HepG2 (cell line): ENCODE measurements around the gene AARS2. TPM values are rescaled to one million over a fixed set of nuclear protein-coding genes. Genes with fewer than 3 reads are reported as not detected.

Experiments used
- BHLHE40 ChIP-seq: IDR thresholded peaks from 2 replicates; pipeline ENCODE4 v1.6.1; 2011; ENCODE audit warnings: low read length, improper control_type of control experiment
- DRAP1 ChIP-seq: IDR thresholded peaks from 2 replicates; pipeline ENCODE4 v1.6.1; 2016; ENCODE audit warnings: missing genetic modification reagents, missing compliant biosample characterization
- FIP1L1 ChIP-seq: fragments of 200-400 bp; formaldehyde crosslinking; IDR thresholded peaks from 2 replicates; pipeline ENCODE4 v1.6.1; 2018; ENCODE audit warnings: low read depth, mild to moderate bottlenecking, low read length, moderate library complexity, borderline replicate concordance; ENCODE audit not compliant: insufficient read depth
- GATA4 ChIP-seq: sonication (generic); IDR thresholded peaks from 2 replicates; pipeline ENCODE4 v1.6.1; 2016; ENCODE audit warnings: antibody characterized with exemption, low read depth, borderline replicate concordance
- GATAD1 ChIP-seq: IDR thresholded peaks from 2 replicates; pipeline ENCODE4 v1.6.1; 2016; ENCODE audit warnings: missing genetic modification reagents, missing compliant biosample characterization
- HDAC6 ChIP-seq: fragments of 200-600 bp; sonication (generic); IDR thresholded peaks from 2 replicates; pipeline ENCODE4 v1.7.0; 2017; ENCODE audit warnings: mild to moderate bottlenecking, antibody characterized with exemption, low read length, low read depth
- HNF1B ChIP-seq: sonication (generic); formaldehyde crosslinking; IDR thresholded peaks from 2 replicates; pipeline ENCODE4 v1.5.1; 2020; ENCODE audit warnings: mild to moderate bottlenecking, moderate library complexity, missing genetic modification reagents
- JDP2 ChIP-seq: sonication (generic); formaldehyde crosslinking; IDR thresholded peaks from 2 replicates; pipeline ENCODE4 v1.8.1; 2022; ENCODE audit warnings: missing genetic modification reagents, borderline replicate concordance
- LCORL ChIP-seq, 2 experiments: fragments of 450-650 bp in 1 of 2; sonication (generic) in 1 of 2; formaldehyde crosslinking in 1 of 2; IDR thresholded peaks; 2 replicates each; pipeline versions ENCODE4 v1.5.0 to v1.6.1; 2017 to 2020; ENCODE audit warnings: antibody characterized with exemption in 1 of 2, missing genetic modification reagents in 1 of 2
- MAF1 ChIP-seq: sonication (generic); formaldehyde crosslinking; IDR thresholded peaks from 2 replicates; pipeline ENCODE4 v1.5.0; 2020; ENCODE audit warnings: missing genetic modification reagents, borderline replicate concordance
- MTERF4 ChIP-seq: sonication (generic); formaldehyde crosslinking; IDR thresholded peaks from 2 replicates; pipeline ENCODE4 v1.8.0; 2023; ENCODE audit warnings: mild to moderate bottlenecking, missing genetic modification reagents
- NCOA2 ChIP-seq: sonication (generic); formaldehyde crosslinking; IDR thresholded peaks from 2 replicates; pipeline ENCODE4 v1.8.0; 2022; ENCODE audit warnings: inconsistent platforms
- NR2F6 ChIP-seq, 2 experiments: IDR thresholded peaks; 2 replicates each; pipeline ENCODE4 v1.6.1; 2016; ENCODE audit warnings: antibody characterized with exemption in 1 of 2, mild to moderate bottlenecking in 1 of 2
- PAF1 ChIP-seq: IDR thresholded peaks from 2 replicates; pipeline ENCODE4 v1.6.1; 2016; ENCODE audit warnings: missing genetic modification reagents, missing compliant biosample characterization
- PHF21A ChIP-seq: sonication (generic); formaldehyde crosslinking; IDR thresholded peaks from 2 replicates; pipeline ENCODE4 v1.5.0; 2020; ENCODE audit warnings: mild to moderate bottlenecking, missing genetic modification reagents
- PHF8 ChIP-seq: sonication (generic); formaldehyde crosslinking; IDR thresholded peaks from 2 replicates; pipeline ENCODE4 v1.5.0; 2020; ENCODE audit warnings: missing genetic modification reagents
- RARA ChIP-seq: IDR thresholded peaks from 2 replicates; pipeline ENCODE4 v1.6.1; 2016; ENCODE audit warnings: missing genetic modification reagents, missing compliant biosample characterization
- SIN3A ChIP-seq: IDR thresholded peaks from 2 replicates; pipeline ENCODE4 v1.6.1; 2011; ENCODE audit warnings: low read depth, mild to moderate bottlenecking, control low read depth, low read length, borderline replicate concordance
- SIX4 ChIP-seq: sonication (generic); formaldehyde crosslinking; IDR thresholded peaks from 2 replicates; pipeline ENCODE4 v1.4.0; 2020; ENCODE audit warnings: missing genetic modification reagents
- SKI ChIP-seq: fragments of 450-650 bp; IDR thresholded peaks from one replicate; pipeline ENCODE4 v1.6.1; 2018; ENCODE audit warnings: mild to moderate bottlenecking; ENCODE audit not compliant: partially characterized antibody
- SMC3 ChIP-seq: IDR thresholded peaks from 2 replicates; pipeline ENCODE4 v1.6.1; 2011; ENCODE audit warnings: low read length, improper control_type of control experiment
- TBP ChIP-seq: sonication (generic); formaldehyde crosslinking; IDR thresholded peaks from 2 replicates; pipeline ENCODE4 v1.5.0; 2020; ENCODE audit warnings: missing genetic modification reagents
- THAP8 ChIP-seq: sonication (generic); formaldehyde crosslinking; IDR thresholded peaks from 2 replicates; pipeline ENCODE4 v1.5.1; 2020; ENCODE audit warnings: missing genetic modification reagents, mild to moderate bottlenecking, borderline replicate concordance
- XRCC5 ChIP-seq: fragments of 200-400 bp; formaldehyde crosslinking; optimal IDR thresholded peaks from 2 replicates; pipeline ENCODE3; 2017; ENCODE audit warnings: mild to moderate bottlenecking, low read length
- YEATS2 ChIP-seq: sonication (generic); formaldehyde crosslinking; IDR thresholded peaks from 2 replicates; pipeline ENCODE4 v1.4.0; 2020; ENCODE audit warnings: missing genetic modification reagents, borderline replicate concordance
- ZC3H13 ChIP-seq: sonication (generic); formaldehyde crosslinking; IDR thresholded peaks from 2 replicates; pipeline ENCODE4 v1.8.1; 2023; ENCODE audit warnings: mild to moderate bottlenecking, missing genetic modification reagents, moderate library complexity
- ZKSCAN5 ChIP-seq: sonication (generic); formaldehyde crosslinking; IDR thresholded peaks from 2 replicates; pipeline ENCODE4 v1.5.1; 2020; ENCODE audit warnings: mild to moderate bottlenecking, missing genetic modification reagents
- ZNF282 ChIP-seq: fragments of 450-650 bp; IDR thresholded peaks from 2 replicates; pipeline ENCODE4 v1.6.1; 2018; ENCODE audit not compliant: partially characterized antibody
- ZNF296 ChIP-seq: sonication (generic); formaldehyde crosslinking; conservative IDR thresholded peaks from 2 replicates; pipeline ENCODE4 v1.5.0; 2020; ENCODE audit warnings: mild to moderate bottlenecking, missing genetic modification reagents
- polyA plus RNA-seq, 8 experiments: library from polyadenylated mRNA; depleted of rRNA in 3 of 8; stranded (reverse) in 7 of 8; unstranded in 1 of 8; fragments of >200 nt; fragmentation: Illumina TruSeq in 4 of 8; extraction: Trizol in 4 of 8; gene quantifications; 2 replicates each; pipeline versions ENCODE4 v1.2.1 to v1.2.3, GENCODE V29; 2011 to 2016; ENCODE audit warnings: low read depth in 4 of 8, missing spikeins in 1 of 8, mixed read lengths in 1 of 8; ENCODE audit not compliant: insufficient read depth in 1 of 8
- total RNA-seq, 5 experiments: library from RNA; depleted of rRNA; stranded (reverse); fragments of >200 nt; fragmentation: Illumina TruSeq; extraction: Trizol; gene quantifications; 2 replicates each; pipeline ENCODE4 v1.2.3, GENCODE V29; 2016; ENCODE audit warnings: low read depth in 1 of 5

AARS2 gene
- total and polyA plus RNA-seq, 2 of the 13 experiments (the other 11 are each of a cell fraction or from before 2014, with no cell fraction given): 7.5 to 24.1 TPM

DNA sequence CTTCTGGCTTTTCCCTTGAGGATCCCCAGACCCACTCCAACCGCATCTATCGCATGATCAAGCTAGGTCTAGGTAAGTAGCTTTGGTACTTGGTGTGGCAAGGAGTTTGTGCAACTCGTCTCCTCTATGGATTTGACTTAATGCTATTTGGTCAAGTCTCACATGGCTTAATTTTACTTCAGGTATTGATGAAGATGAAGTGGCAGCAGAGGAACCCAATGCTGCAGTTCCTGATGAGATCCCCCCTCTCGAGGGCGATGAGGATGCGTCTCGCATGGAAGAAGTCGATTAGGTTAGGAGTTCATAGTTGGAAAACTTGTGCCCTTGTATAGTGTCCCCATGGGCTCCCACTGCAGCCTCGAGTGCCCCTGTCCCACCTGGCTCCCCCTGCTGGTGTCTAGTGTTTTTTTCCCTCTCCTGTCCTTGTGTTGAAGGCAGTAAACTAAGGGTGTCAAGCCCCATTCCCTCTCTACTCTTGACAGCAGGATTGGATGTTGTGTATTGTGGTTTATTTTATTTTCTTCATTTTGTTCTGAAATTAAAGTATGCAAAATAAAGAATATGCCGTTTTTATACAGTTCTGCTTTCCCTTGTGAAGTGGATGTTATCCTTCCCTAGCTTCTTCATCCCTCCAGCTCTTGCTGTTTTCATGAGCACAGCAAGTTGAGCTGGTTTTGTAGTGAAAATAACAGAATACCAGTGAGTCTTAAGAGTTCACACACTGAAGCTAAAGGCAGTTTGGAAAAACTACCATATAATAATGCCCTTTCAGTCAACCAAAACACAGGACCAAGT, 59.6 kb downstream of the AARS2 start (continued):
- TF ChIP-seq ZNF296 (CRISPR knock-in tag) (no peak), FIP1L1 (no peak), NCOA2 (CRISPR knock-in tag) (no peak), TBP (CRISPR knock-in tag) (no peak), MTERF4 (CRISPR knock-in tag) (no peak), GATA4 (no peak), XRCC5 (no peak), LCORL (IDR thresholded peaks at IDR 0.05) (no peak), LCORL (CRISPR knock-in tag; IDR thresholded peaks at IDR 0.05) (no peak), ZC3H13 (CRISPR knock-in tag) (no peak), JDP2 (CRISPR knock-in tag) (no peak), PHF21A (CRISPR knock-in tag) (no peak), SKI (no peak), THAP8 (CRISPR knock-in tag) (no peak), YEATS2 (CRISPR knock-in tag) (no peak), NR2F6 (IDR thresholded peaks at IDR 0.05) (no peak), NR2F6 (CRISPR knock-in tag; IDR thresholded peaks at IDR 0.05) (no peak), SIX4 (CRISPR knock-in tag) (no peak), PHF8 (no peak), ZKSCAN5 (no peak), RARA (CRISPR knock-in tag) (no peak), HDAC6 (no peak), PAF1 (CRISPR knock-in tag) (peak; percentile 61; the same call in 1 of the 2 replicates), BHLHE40 (no peak), MAF1 (no peak), SIN3A (no peak), HNF1B (CRISPR knock-in tag) (no peak), DRAP1 (CRISPR knock-in tag) (no peak), SMC3 (peak; percentile 38; the same call in 1 of the 2 replicates), ZNF282 (no peak), GATAD1 (CRISPR knock-in tag) (0 out of 2 replicates have a peak, but pooled peaks have one; percentile 20)
